Mesenchymal stem cell (in vitro differentiated cells and primary cell): Measurements from ENCODE around the gene SLC39A9.

Source experiments
- DNase-seq: peaks from one replicate; pipeline ENCODE4 v3.0.0-alpha.2; 2013
- H2AFZ ChIP-seq: one replicate; pipeline ENCODE4 v1.6.1; 2013; ENCODE audit warnings: low read depth, mild to moderate bottlenecking, control low read depth, inconsistent platforms, low read length, moderate library complexity
- H2AK5ac ChIP-seq: 2 replicates; pipeline ENCODE4 v1.6.1; 2013; ENCODE audit warnings: low read length, moderate library complexity, mild to moderate bottlenecking, inconsistent platforms; ENCODE audit not compliant: severe bottlenecking
- H2BK120ac ChIP-seq: one replicate; pipeline ENCODE4 v1.6.1; 2013; ENCODE audit warnings: low read depth, mild to moderate bottlenecking, inconsistent platforms, low read length, moderate library complexity
- H2BK12ac ChIP-seq, 2 experiments: one replicate each; pipeline ENCODE4 v1.6.1; 2013; ENCODE audit warnings: inconsistent platforms in 2 of 2, low read length in 2 of 2, mild to moderate bottlenecking in 2 of 2, moderate library complexity in 2 of 2, control low read depth in 1 of 2
- H2BK15ac ChIP-seq: one replicate; pipeline ENCODE4 v1.6.1; 2013; ENCODE audit warnings: mild to moderate bottlenecking, low read depth, inconsistent platforms; ENCODE audit not compliant: poor library complexity, severe bottlenecking
- H2BK5ac ChIP-seq: 2 replicates; pipeline ENCODE4 v1.6.1; 2013; ENCODE audit warnings: low read depth, mild to moderate bottlenecking, low read length, control low read depth, inconsistent platforms; ENCODE audit not compliant: poor library complexity, severe bottlenecking
- H3K14ac ChIP-seq, 2 experiments: one replicate each; pipeline ENCODE4 v1.6.1; 2013; ENCODE audit warnings: inconsistent platforms in 2 of 2, low read length in 2 of 2, control low read depth in 1 of 2, mild to moderate bottlenecking in 1 of 2, moderate library complexity in 1 of 2
- H3K18ac ChIP-seq, 2 experiments: one replicate each; pipeline ENCODE4 v1.6.1; 2013; ENCODE audit warnings: inconsistent platforms in 2 of 2, low read length in 2 of 2, control low read depth in 1 of 2, low read depth in 1 of 2, mild to moderate bottlenecking in 1 of 2
- H3K23ac ChIP-seq, 2 experiments: one replicate each; pipeline ENCODE4 v1.6.1; 2013; ENCODE audit warnings: inconsistent platforms in 2 of 2, low read length in 2 of 2, mild to moderate bottlenecking in 2 of 2, moderate library complexity in 2 of 2, control low read depth in 1 of 2
- H3K27ac ChIP-seq: 2 replicates; pipeline ENCODE4 v1.5.1; 2013; ENCODE audit warnings: mild to moderate bottlenecking, moderate library complexity, low read length, control low read depth, inconsistent platforms; ENCODE audit not compliant: poor library complexity, severe bottlenecking
- H3K27me3 ChIP-seq, 2 experiments: 2 replicates each; pipeline versions ENCODE4 v1.6.1 to v1.7.0; 2013; ENCODE audit warnings: low read length in 2 of 2, mild to moderate bottlenecking in 2 of 2, moderate library complexity in 2 of 2, control low read depth in 1 of 2, inconsistent platforms in 1 of 2; ENCODE audit not compliant: control insufficient read depth in 1 of 2, insufficient read depth in 1 of 2
- H3K36me3 ChIP-seq, 2 experiments: 2 replicates each; pipeline versions ENCODE4 v1.6.1 to v1.7.0; 2013; ENCODE audit warnings: low read length in 2 of 2, control low read depth in 1 of 2, inconsistent platforms in 1 of 2, low read depth in 1 of 2, mild to moderate bottlenecking in 1 of 2; ENCODE audit not compliant: insufficient read depth in 2 of 2, control insufficient read depth in 1 of 2
- H3K4ac ChIP-seq, 2 experiments: one replicate each; pipeline ENCODE4 v1.6.1; 2013; ENCODE audit warnings: inconsistent platforms in 2 of 2, low read length in 2 of 2, mild to moderate bottlenecking in 2 of 2, moderate library complexity in 2 of 2, control low read depth in 1 of 2, low read depth in 1 of 2
- H3K4me1 ChIP-seq: 2 replicates; pipeline ENCODE4 v1.6.1; 2013; ENCODE audit warnings: low read depth, low read length, control low read depth; ENCODE audit not compliant: control insufficient read depth, insufficient read depth
- H3K4me2 ChIP-seq: 2 replicates; pipeline ENCODE4 v1.6.1; 2013; ENCODE audit warnings: low read length, mild to moderate bottlenecking, inconsistent platforms; ENCODE audit not compliant: poor library complexity, severe bottlenecking
- H3K4me3 ChIP-seq, 2 experiments: 2 replicates each; pipeline versions ENCODE4 v1.5.1 to v1.7.0; 2013; ENCODE audit warnings: low read length in 2 of 2, mild to moderate bottlenecking in 2 of 2, control low read depth in 1 of 2, low read depth in 1 of 2; ENCODE audit not compliant: insufficient read depth in 1 of 2
- H3K79me1 ChIP-seq: replicated peaks from 2 replicates; pipeline ENCODE4 v1.6.1; 2013; ENCODE audit warnings: mild to moderate bottlenecking, control low read depth, low read length, inconsistent platforms; ENCODE audit not compliant: poor library complexity, severe bottlenecking
- H3K9ac ChIP-seq: 2 replicates; pipeline ENCODE4 v1.7.0; 2013; ENCODE audit warnings: mild to moderate bottlenecking, low read length, moderate library complexity
- H3K9me3 ChIP-seq: 2 replicates; pipeline ENCODE4 v1.7.0; 2013; ENCODE audit warnings: mild to moderate bottlenecking, low read length; ENCODE audit not compliant: control insufficient read depth
- H4K8ac ChIP-seq: one replicate; pipeline ENCODE4 v1.6.1; 2013; ENCODE audit warnings: inconsistent platforms, mild to moderate bottlenecking, low read length, moderate library complexity
- H4K91ac ChIP-seq: one replicate; pipeline ENCODE4 v1.6.1; 2013; ENCODE audit warnings: mild to moderate bottlenecking, low read length, inconsistent platforms
- WGBS: methylation state at CpG from one replicate; pipeline ENCODE4 v1.1.7; 2013; ENCODE audit warnings: mixed read lengths; 5-methylcytosine and 5-hydroxymethylcytosine counted together

SLC39A9 gene

GRCh38 chr14:69487771-69488170, 89.3 kb downstream of the SLC39A9 start:
- Histone ChIP-seq H2AK5ac (no peak overlapping the region), H3K27ac (no peak overlapping the region), H2BK120ac (no peak overlapping the region), H2BK5ac (no peak overlapping the region), H3K4me3 (no peak overlapping the region), H3K23ac (no peak overlapping the region), H3K9me3 (no peaks in the 10 kb centered on the region), H2AFZ (no peak overlapping the region), H3K4me2 (no peak overlapping the region), H3K18ac (no peak overlapping the region), H3K79me1 (no peaks in the 10 kb centered on the region), H3K27me3 (peaks cover 77 to 82% of the 10 kb centered on the region in 2 experiments), H3K4me1 (peaks cover 16% of the 10 kb centered on the region), H4K8ac (no peak overlapping the region), H3K14ac (no peak overlapping the region), H3K36me3 (no peaks in the 10 kb centered on the region), H4K91ac (no peak overlapping the region), H3K4ac (no peak overlapping the region), H3K9ac (no peak overlapping the region), H2BK12ac (no peak overlapping the region), H2BK15ac (no peak overlapping the region)
- DNase-seq: no peak
- 71% methylated on average over 4 of the region's 4 CpGs for WGBS

- no peak overlapping the region for H3K4me3 ChIP-seq
- DNase-seq: no peak
- no peak overlapping the region for H3K9ac ChIP-seq
- H4K91ac ChIP-seq: no peak overlapping the region
- H2BK5ac ChIP-seq: no peak overlapping the region
- H3K27ac ChIP-seq: no peak overlapping the region
- H3K4ac ChIP-seq: no peak overlapping the region
- H3K4me1 ChIP-seq: peaks cover 6% of the 10 kb centered on the region
- H3K79me1 ChIP-seq: no peaks in the 10 kb centered on the region
- H3K14ac ChIP-seq: no peak overlapping the region
- H2AFZ ChIP-seq: no peak overlapping the region
- no peak overlapping the region for H2BK120ac ChIP-seq
- no peak overlapping the region for H3K4me2 ChIP-seq
- H3K27me3 ChIP-seq: peaks cover 69 to 84% of the 10 kb centered on the region in 2 experiments
- no peak overlapping the region for H3K18ac ChIP-seq
- no peak overlapping the region for H2BK12ac ChIP-seq
- H3K9me3 ChIP-seq: no peaks in the 10 kb centered on the region
- H2BK15ac ChIP-seq: no peak overlapping the region
- H2AK5ac ChIP-seq: no peak overlapping the region
- no peaks in the 10 kb centered on the region for H3K36me3 ChIP-seq
- H3K23ac ChIP-seq: no peak overlapping the region
- no peak overlapping the region for H4K8ac ChIP-seq
Observed at GRCh38 chr14:69489495-69489894, 91.0 kb downstream of the SLC39A9 start.

- Histone ChIP-seq H3K79me1 (no peaks in the 10 kb centered on the region), H2BK15ac (no peak overlapping the region), H3K18ac (no peak overlapping the region), H3K4me2 (no peak overlapping the region), H3K27ac (no peak overlapping the region), H3K27me3 (peaks cover 69 to 85% of the 10 kb centered on the region in 2 experiments), H3K9me3 (no peaks in the 10 kb centered on the region), H2AFZ (no peak overlapping the region), H3K4ac (no peak overlapping the region), H3K14ac (no peak overlapping the region), H3K23ac (no peak overlapping the region), H2BK5ac (no peak overlapping the region), H4K91ac (no peak overlapping the region), H4K8ac (no peak overlapping the region), H3K4me1 (no peaks in the 10 kb centered on the region), H3K4me3 (no peak overlapping the region), H2BK12ac (no peak overlapping the region), H3K9ac (no peak overlapping the region), H2AK5ac (no peak overlapping the region), H3K36me3 (no peaks in the 10 kb centered on the region), H2BK120ac (no peak overlapping the region)
- WGBS: 86% methylated on average over 6 of the region's 7 CpGs
- no peak for DNase-seq
Observed at GRCh38 chr14:69490219-69490918, 91.9 kb downstream of the SLC39A9 start.

- Histone ChIP-seq H3K36me3 (no peaks in the 10 kb centered on the region), H2AFZ (no peak overlapping the region), H2AK5ac (no peak overlapping the region), H2BK15ac (no peak overlapping the region), H2BK5ac (no peak overlapping the region), H3K27ac (no peak overlapping the region), H3K9me3 (no peaks in the 10 kb centered on the region), H2BK120ac (no peak overlapping the region), H3K4me1 (no peaks in the 10 kb centered on the region), H3K18ac (no peak overlapping the region), H4K8ac (no peak overlapping the region), H3K23ac (no peak overlapping the region), H3K79me1 (no peaks in the 10 kb centered on the region), H3K9ac (no peak overlapping the region), H4K91ac (no peak overlapping the region), H3K27me3 (peaks cover 69 to 83% of the 10 kb centered on the region in 2 experiments), H3K4me2 (no peak overlapping the region), H3K4ac (no peak overlapping the region), H3K14ac (no peak overlapping the region), H2BK12ac (no peak overlapping the region), H3K4me3 (no peak overlapping the region)
- no peak for DNase-seq
- 78% methylated on average over 3 of the region's 3 CpGs for WGBS
Observed at GRCh38 chr14:69491193-69491592, 92.7 kb downstream of the SLC39A9 start.
